Measurements from ENCODE around the gene MAML3.

The MAML3 gene

DNA sequence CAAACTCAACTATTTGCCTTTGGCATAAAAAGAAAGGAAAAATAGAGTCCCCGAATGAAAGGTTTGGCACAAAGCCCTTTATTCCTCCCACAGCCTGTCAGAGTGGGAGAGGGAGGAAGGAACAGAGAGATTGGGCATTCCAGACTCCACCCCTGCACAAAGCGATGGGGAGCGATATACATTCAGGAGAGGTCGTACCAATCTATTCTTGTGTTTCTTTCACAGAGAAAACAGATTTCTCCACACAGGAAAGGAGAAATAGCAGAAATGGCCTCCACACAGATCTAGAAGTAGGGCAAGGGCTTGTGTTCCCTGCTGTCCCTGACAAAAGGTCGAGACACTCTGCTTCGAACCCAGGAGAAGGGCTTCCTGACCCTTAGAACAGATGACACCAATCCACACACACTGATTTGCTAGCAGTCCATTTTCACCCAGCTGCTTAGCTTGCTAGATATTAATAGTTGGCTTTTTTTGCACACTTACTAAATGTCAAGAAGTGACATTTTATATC lies 197.4 kb downstream of the MAML3 start:
- TF ChIP-seq, protein P1, sequence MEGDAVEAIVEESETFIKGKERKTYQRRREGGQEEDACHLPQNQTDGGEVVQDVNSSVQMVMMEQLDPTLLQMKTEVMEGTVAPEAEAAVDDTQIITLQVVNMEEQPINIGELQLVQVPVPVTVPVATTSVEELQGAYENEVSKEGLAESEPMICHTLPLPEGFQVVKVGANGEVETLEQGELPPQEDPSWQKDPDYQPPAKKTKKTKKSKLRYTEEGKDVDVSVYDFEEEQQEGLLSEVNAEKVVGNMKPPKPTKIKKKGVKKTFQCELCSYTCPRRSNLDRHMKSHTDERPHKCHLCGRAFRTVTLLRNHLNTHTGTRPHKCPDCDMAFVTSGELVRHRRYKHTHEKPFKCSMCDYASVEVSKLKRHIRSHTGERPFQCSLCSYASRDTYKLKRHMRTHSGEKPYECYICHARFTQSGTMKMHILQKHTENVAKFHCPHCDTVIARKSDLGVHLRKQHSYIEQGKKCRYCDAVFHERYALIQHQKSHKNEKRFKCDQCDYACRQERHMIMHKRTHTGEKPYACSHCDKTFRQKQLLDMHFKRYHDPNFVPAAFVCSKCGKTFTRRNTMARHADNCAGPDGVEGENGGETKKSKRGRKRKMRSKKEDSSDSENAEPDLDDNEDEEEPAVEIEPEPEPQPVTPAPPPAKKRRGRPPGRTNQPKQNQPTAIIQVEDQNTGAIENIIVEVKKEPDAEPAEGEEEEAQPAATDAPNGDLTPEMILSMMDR (IDR thresholded peaks at IDR 0.05) = no peak

GRCh38 chr4:139955600-139955999 lies 198.4 kb downstream of the MAML3 start:
- TF ChIP-seq, protein P1 (IDR thresholded peaks at IDR 0.05) = no peak

DNA sequence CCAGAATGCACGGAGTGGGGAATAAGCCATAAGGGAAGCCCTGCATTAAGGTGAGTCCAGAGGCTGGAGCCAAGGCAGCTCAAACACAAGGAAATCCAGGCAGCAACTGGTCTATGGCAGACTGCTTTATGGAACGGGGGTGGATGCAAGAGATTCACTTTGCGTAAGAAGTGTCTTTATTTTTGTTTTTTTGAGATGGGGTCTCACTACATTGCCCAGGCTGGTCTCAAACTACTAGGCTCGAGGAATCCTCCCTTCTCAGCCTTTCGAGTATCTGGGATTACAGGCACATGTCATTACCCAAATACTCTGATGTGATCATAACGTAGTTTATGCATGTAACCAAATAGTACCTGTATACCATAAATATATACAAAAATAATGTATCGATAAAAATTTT lies 199.5 kb downstream of the MAML3 start:
- TF ChIP-seq, protein P1 (IDR thresholded peaks at IDR 0.05) = no peak

DNA sequence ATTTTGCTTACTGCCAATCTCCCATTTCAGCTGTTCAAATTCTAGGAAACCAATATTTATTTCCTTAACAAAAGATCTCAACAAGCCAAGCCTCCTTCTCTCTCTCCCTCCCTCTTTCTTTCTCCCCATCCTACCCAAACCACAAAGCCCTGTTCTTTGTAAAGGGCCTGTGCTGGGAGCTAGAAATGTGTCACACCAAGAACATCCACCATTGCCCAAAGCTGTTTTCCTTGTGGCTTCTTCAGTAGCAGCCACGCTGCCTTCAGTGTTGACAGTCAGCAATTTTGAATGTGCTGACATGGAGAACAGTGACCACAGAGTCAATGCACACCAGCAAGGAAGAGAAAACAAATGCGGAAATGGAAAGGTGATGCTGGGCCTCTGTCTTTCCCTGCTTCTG lies 203.0 kb downstream of the MAML3 start:
- TF ChIP-seq, protein P1 (IDR thresholded peaks at IDR 0.05) = no peak

GRCh38 chr4:139950568-139950967 lies 203.4 kb downstream of the MAML3 start:
- TF ChIP-seq, protein P1 (IDR thresholded peaks at IDR 0.05) = no peak

GRCh38 chr4:139943277-139943676 lies 210.7 kb downstream of the MAML3 start:
- TF ChIP-seq, protein P1 (IDR thresholded peaks at IDR 0.05) = no peak

GRCh38 chr4:139942241-139942640 lies 211.7 kb downstream of the MAML3 start:
- TF ChIP-seq, protein P1 (IDR thresholded peaks at IDR 0.05) = no peak

- TF ChIP-seq, protein P1 (IDR thresholded peaks at IDR 0.05) = no peak
These were observed 213.4 kb downstream of the MAML3 start for GRCh38 chr4:139940600-139940999.

Measured in LNCAP (cell line).